HG03457 (cell line): ENCODE data around the gene TNFRSF19.

Experiments used
- ATAC-seq: cut with Tn5 transposase; IDR thresholded peaks from one replicate; pipeline ENCODE4 v1.9.1; 2021; ENCODE audit warnings: moderate number of reproducible peaks; ENCODE audit not compliant: unreplicated experiment

Gene TNFRSF19

DNA sequence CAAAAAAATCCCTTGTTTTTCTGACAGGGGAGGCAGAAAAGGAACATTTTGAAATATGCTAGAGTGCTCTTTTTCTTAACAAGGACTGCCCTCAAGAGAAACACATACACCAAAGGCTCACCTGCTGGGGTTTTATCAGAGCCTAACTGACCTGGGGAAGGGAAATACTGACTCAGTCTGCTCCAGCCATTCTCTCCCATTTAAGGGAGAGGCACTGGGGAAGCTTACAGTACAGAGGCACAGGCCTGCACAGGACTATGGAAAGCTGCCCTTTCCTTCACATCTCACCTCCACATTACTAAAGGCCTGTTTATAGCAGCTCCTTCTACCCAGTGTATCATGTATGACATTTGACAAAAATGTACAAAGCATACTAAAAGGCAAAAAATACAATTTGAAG lies 30.3 kb downstream of the TNFRSF19 start:
- no peak for ATAC-seq

DNA sequence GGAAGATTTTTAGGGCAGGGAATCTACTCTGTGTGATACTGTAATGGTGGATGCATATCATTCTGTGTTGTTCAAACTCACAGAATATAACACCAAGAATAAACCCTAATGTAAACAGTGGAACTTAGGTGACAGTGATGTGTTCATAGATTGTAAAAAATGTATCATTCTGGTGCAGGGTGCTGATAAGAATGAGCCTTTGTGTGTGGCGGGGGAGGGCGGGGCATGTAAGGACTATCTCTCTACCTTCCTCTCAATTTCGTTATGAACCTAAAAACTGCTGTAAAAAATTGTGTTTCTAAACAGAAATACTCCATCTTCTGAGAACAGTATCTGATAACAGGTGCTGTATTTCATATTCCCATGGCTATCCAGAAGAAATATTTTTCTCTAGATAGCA lies 35.6 kb downstream of the TNFRSF19 start:
- no peak for ATAC-seq

DNA sequence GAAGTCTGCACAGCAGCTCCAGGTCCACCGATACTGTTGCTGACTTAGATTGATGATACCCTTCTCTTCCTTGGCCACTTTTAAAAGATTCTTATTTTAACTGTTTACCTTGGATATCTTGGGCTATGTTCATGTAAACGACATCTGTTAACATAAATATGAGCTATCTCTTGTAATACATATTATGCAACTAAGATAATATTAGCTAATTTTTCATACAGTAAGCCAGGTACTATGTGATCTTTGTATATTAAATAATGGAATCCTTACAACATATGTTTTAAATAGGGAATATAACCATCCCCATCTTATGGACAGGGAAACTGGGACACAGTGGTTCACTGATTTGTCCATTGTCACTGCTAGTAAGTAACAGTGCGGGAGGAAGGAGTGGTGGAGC lies 37.9 kb downstream of the TNFRSF19 start:
- no peak for ATAC-seq

- ATAC-seq: no peak
These were observed 38.6 kb downstream of the TNFRSF19 start for GRCh38 chr13:23608701-23609413.

- no peak for ATAC-seq
These were observed 39.2 kb downstream of the TNFRSF19 start for GRCh38 chr13:23609414-23609760.

DNA sequence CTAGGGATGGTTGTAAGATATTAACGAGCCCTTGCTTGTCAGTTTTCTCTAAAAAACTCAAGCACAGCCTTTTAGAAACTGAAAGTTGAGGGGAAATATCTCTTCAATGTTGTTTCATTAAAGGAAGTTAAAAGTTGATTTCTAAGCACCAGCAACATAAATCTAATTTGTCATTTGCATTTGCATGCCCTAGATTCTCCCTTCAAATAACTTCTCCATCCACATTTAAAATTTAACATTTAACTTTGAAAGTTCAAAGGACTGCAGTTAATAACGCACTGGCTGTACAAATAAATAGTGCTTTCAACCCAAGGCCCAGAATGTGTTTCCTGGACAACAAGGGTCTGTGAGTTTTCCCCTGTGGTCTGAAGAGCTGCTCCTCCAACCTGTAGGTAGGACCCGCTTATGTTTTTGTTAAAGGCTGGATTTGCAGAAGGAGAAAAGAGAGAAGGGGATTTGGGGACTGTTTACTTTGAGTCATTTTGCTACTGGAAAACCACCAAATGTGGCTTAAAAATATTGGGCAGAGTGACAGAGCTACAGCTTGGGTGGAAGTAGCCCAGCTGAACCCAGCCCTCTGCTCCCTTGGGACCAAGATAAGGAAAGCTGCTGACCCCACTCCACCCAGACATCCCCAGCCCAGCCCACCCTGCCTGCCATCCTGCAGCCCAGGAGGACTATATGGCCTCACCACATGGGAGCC lies 39.8 kb downstream of the TNFRSF19 start:
- ATAC-seq: no peak

- no peak for ATAC-seq
These were observed 40.8 kb downstream of the TNFRSF19 start for GRCh38 chr13:23610966-23611491.

GRCh38 chr13:23612182-23612581 lies 42.0 kb downstream of the TNFRSF19 start:
- ATAC-seq: no peak

DNA sequence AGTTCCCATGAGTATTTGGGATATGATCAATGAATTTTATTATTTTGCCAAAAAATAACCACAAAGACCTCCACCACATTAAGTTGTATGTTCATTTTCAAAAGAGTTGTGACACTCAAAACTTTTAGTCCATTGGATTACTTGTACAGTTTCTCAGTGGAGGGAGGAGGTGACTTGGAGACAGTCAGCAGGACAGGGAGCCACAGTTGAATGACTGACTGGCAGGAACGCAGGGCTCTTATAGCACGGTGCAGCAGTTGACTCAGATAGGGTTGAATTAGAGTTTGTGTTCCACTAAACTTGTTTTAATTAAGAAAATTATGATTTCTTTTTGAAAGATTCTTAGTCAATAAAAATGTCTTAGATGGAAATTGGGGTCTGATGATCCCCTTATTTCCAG lies 42.5 kb downstream of the TNFRSF19 start:
- no peak for ATAC-seq

- no peak for ATAC-seq
These were observed 43.4 kb downstream of the TNFRSF19 start for GRCh38 chr13:23613596-23613995.

DNA sequence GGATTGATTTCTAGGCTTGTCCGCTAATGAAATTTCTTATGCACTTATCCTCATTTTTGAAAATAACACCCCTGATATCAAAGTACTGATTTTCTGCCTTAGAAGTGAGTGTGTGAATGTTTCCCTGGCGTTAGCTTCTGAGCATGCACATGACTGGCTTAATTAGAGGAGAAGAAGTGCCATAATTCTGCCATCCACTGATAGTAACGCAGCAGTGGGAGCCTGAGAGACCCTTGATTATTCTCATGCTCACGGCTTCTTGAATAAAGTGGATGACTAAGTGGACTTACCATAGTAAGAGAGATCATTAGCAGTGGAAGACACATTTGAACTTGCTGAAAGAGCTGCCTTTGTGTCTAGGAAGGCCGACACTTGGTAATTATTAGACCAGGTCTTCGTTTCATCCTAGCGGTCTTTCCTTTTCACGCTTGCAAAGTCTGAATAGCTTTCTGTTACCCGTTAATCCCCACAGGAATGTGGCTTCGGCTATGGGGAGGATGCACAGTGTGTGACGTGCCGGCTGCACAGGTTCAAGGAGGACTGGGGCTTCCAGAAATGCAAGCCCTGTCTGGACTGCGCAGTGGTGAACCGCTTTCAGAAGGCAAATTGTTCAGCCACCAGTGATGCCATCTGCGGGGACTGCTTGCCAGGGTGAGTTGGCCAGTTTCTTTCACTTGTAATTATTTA lies 45.3 kb downstream of the TNFRSF19 start:
- ATAC-seq: no peak

GRCh38 chr13:23616228-23616627 lies 46.0 kb downstream of the TNFRSF19 start:
- ATAC-seq: no peak

- no peak for ATAC-seq
These were observed 47.4 kb downstream of the TNFRSF19 start for GRCh38 chr13:23617551-23618024.

- ATAC-seq: no peak
These were observed 48.1 kb downstream of the TNFRSF19 start for GRCh38 chr13:23618341-23618740.

DNA sequence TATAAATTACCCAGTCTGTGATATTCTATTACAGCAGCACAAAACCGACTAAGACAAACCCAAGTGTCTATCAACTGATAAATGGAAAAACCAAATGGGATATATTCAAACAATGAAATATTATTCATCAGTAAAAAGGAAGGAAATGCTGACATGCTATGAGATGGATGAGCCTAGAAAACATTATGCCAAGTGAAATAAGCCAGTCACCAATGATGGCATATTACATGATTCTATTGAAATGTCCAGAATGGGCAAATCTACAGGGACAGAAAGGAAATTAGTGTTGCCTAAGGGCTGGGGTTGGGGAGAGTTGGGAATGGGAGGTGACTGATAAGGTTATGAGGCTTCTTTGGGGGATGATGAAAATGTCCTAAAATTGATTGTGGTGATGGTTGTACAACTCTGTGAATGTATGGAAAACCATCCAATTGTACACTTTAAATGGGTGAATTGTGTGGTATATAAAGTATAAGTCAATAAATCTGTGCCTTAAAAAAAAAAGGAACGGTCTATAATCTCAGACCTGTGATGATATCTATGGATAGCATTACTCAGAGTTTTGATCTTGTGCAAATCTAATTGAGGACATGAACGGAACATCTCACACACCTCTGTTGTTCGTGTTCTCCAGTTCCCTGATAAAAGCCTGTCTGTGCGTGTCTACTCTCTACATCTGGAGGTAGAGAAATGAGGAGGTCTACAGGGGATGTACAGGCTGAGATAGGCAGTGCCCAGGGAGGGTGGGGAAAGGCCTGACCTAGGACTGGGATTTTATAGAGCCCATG lies 49.0 kb downstream of the TNFRSF19 start:
- no peak for ATAC-seq

GRCh38 chr13:23620211-23620610 lies 50.0 kb downstream of the TNFRSF19 start:
- ATAC-seq: no peak

DNA sequence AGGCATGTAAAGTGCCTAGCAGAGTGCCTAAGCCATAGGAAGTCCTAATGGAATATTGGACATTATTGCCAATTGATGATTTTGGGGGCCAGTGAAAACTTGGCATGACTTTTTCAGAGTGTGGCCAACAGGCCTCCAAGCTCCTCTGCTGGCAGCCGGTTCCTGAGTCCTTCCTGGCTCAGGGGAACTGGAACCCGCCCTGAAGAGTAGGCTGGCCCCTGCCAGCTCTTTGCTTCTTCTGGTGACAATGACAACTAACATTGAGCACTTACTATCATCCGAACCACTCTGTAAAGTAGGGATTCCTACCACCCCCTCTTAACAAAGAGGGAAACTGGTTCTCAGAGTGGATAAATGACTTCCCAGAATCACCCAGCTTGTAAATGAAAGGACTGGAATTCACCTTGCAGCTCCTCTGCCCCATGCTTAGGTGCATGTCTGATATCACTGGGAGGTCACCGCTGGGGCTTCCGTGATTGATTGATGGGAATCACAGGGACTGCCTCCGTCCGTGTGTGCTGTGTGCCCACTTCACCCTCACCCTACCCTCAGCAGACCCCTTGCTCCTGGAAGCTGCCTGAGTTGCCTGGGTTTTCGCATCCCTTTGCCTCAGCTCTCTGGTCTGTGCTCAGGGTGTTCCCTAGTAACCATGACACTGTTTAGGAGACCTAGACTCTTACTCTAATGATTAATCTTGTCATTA lies 50.6 kb downstream of the TNFRSF19 start:
- no peak for ATAC-seq

GRCh38 chr13:23621316-23621645 lies 51.1 kb downstream of the TNFRSF19 start:
- ATAC-seq: no peak

GRCh38 chr13:23622985-23623384 lies 52.8 kb downstream of the TNFRSF19 start:
- no peak for ATAC-seq

GRCh38 chr13:23623394-23623793 lies 53.2 kb downstream of the TNFRSF19 start:
- ATAC-seq: no peak
